GM19025 (cell line): Measurements from ENCODE around the gene ARL6IP5.

ENCODE experiments used
- ATAC-seq: cut with Tn5 transposase; IDR thresholded peaks from one replicate; pipeline ENCODE4 v1.9.1; 2021; ENCODE audit warnings: mild to moderate bottlenecking, low read depth, moderate library complexity; ENCODE audit not compliant: unreplicated experiment

The ARL6IP5 gene

DNA sequence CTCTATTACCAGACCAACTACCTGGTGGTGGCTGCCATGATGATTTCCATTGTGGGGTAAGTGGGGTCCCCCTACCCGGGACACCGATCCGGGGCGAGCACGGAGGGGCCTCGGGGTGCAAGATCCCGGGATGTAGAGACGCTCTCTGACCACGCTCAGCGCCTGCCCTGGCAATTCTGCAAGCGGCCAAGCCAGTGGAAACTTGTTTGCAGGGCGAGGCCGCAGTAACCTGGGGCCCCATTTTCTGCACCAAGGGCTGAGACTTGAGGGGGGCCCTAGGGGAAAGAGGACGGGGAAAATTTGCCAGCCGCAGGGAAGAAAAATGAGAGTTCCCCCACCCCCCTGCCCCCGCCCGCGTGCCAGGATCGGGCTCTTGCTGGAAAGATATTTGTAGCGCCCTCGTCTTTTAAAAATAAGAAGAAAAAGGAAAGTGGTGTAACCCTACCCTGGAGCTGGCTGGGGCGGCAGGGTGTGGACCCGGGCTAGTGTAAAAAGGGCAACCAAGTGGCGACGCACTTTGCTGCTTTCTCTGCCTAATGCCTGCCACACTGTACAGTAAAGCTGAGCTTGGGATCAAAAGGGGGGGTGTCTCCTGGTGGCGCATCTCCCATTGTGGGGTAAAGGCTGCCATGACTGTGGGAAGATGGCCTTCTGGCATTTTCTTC, 563 bp downstream of the ARL6IP5 start:
- no peak for ATAC-seq

DNA sequence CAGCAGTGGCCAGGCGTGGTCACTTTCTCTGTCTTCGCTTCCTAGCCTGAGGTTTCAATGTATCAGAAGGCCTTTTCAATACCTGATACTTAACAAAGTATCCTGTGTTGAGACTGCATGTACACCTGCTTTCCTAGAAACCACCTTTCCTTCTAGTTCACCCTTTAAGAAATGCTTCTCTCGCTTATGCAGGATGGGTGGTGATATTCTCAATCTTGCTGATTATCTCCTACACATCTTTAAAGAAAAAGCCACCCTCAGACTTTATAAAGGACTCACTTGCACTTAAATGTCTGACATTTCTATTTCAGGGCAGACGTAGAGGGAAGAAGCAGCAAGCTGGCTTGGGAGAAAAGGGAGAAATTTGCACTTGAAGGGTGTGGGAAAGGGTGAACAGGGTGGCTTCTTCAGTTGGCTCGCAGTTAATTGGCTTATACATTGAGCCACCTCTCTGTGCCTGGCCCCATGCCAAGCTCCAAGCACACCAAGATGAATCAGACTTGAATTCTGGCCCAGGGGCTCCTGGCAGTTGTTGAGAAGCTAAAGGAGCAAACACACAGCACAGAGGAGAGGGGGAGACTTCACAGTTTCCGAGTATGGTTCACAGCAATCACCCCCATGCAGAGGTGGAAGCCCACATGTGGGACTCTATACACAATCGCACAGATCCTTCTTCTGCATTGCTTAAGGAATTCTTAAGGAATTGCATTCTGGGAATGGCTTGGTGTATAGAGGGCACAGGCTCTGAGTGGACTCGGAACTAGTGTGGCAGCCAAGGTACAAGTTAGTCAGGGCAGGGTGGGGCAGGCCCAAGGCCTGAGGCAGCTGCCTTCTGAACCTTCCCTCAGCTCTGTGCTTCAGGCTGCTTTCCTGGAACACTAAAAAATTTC, 1.3 kb downstream of the ARL6IP5 start:
- ATAC-seq: no peak

DNA sequence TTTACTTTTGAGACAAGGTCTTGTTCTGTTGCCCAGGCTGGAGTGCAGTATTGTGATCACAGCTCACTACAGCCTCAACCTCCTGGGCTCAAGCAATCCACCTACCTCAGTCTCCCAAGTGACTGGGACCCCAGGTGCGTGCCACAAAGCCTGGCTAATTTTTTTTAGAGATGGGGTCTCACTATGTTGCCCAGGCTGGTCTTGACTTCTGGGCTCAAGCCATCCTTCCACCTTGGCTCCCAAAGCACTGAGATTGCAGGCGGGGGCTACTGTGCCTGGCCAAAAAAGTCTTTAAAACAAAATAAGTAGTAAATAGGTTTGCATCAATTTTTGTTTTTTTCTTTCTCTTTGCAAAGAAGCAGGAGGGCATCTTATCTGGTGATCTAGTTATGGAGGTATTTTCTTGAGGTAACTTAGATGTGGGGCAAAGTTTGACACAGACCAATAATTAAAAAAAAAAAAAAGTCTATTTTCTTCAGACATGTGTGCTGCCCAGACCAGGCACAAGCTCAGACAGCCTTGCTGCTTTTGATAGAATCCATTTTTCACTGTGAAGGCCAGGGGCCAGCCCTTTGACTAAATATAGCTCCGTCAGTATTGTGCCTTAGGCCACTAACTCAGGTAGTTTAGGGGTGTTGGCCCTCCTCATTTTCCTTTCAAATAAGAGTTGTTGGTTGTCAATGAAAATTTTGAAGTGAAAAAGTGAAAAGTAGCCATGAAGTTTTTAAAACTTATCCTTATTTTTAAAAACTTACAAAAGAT, 2.5 kb downstream of the ARL6IP5 start:
- ATAC-seq: no peak

DNA sequence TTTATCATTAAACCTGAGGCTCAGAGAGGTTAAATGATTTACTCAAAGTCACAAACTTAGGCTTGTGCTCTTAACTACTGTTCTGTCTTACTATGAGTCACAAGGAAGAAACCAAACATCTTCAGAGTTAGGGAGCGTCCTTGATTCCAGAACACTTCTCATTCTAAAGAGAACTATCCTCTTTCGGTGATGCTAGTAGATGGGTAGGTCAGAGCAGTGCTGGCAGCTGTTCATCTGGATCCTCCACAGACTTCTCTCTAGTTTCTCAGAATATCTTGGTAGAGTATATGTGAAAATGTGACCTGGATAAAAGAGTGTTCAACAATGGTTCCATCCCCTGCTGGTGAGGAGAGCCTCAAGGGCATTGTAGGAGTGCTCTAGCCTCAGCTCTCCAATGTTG, 3.3 kb downstream of the ARL6IP5 start:
- peak; percentile 21 for ATAC-seq

DNA sequence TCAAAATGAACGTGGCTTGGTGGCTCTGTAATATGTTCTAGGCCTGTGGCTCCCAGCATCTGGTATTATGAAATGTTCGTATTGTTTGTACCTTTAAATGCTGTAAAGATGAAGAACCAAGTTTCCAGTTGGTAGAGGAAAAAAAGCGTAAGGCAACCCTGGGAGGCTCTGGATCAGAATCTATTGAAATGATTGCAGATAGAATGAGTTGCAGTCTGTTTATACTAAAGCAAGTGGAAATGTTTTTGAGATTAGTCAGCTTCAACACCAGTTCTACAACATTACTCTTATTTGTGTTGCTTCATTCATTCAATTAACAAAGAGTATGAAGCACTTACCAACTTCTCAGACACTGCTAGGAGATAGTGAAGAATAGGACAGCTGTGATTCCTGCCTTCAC, 5.3 kb downstream of the ARL6IP5 start:
- no peak for ATAC-seq

DNA sequence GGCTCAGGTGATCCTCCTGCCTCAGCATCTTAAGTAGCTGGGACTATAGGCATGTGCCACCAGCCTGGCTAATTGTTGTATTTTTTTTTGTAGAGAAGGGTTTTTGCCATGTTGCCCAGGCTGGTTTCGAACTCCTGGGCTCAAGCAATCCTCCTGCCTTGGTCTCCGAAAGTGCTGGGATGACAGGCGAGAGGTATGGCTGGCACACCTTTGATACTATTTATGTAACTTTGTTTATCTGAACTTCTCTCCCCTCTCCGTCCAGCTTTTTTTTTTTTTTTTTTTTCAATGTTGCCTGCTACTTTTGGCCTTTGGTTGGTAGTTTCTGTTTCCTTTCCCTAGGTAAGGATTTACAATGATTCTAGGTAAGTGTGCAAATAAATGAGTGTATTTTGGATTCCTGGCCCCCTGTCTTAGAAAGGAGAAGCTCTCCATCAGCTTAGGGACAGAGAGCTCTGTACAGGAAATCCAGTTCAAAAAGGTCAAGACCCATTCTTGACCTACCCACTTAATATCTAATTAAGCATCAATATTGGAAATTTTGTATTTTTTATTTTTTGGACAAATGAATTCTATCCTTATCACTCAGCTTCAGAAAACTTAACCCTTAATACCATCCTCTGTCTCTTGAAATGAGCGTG, 6.8 kb downstream of the ARL6IP5 start:
- peak; percentile 3 for ATAC-seq

DNA sequence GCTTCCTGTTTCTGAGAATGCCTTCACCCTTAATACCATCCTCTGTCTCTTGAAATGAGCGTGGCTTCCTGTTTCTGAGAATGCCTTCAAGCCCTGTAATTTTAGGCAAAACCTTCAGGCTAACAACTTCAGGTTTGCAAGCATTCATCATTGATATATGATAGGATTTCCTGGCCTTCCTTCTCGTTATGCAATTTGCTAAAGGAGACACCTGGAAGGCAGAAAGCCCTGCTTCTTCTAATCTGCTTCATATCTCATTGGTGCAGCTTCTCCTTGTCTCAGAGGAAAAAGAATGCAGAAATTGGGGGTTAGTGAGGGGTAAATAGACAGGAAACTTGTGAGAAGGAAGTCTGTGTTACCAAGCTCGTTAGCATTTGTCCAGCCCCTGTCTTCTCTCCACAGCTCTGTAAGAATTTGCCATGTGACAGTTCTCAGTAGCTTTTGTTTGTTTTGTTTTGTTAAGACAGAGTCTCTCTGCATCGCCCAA, 7.3 kb downstream of the ARL6IP5 start:
- peak; percentile 57 for ATAC-seq

DNA sequence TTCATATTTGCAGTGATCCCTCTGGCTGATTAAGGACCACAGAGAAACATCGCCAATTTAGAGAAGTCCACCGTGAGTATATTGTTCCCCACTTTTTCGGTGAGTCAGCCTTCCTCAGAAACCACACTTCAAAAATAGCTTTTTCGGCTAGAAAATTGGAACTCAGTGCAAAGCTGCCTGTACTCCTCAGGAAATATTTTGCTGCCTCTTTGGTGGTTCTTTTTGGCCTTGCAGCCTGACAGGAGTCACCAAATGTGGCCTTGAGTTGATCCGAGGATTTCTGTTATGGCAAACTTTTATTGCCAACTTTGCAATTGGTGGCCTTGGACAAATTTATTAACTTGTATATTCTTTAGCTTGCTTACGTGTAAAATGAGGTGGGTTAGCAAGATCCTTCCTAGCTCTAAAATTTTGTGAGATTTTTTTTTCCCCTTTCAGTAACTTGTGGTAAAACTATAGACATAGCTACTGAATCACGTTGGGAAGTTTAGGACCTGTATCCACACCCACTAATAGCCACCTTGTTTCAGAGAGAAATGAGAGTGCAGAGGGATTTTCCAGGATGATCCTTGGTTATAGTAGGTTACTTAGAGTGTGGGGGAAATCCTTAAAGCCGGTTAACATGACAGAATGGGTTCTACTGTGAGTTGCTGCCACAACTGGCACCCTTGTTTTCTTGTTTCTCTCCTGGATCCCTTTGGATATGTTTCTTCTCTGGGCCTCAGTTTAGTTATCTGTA, 9.9 kb downstream of the ARL6IP5 start:
- no peak for ATAC-seq

DNA sequence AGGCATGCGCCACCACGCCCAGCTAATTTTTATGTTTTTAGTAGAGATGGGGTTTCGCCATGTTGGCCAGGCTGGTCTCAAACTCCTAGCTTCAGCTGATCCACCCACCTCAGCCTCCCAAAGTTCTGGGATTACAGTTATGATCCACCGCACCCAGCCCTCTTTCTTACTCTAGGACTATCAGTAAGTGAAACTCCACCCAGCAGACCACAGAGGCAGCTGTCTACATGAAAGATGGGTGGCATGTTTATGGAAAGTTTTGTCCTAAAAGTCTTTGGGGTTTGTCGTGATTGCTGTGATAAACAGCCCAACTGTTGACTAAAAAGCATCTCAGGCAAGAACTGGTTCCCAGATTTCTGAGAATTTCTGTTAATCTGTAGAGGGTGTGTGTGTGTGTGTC, 10.9 kb downstream of the ARL6IP5 start:
- no peak for ATAC-seq

DNA sequence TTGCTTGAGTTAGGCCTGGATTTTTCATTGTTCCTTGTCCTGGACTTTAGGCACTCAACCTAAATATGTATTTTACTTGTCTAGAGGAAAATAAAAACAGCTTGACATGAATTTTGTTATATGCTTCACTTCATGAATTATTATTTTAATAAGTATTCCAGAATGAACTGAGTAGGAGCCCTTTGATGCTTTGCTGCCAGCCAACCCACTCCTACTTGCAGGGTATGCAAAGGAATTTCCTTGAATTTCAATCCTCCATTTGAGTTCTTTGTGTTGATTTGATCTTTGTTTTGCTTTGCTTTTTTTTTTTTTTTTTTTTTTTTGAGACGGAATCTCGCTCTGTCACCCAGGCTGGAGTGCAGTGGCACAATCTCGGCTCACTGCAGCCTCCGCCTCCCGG, 11.6 kb downstream of the ARL6IP5 start:
- ATAC-seq: no peak

DNA sequence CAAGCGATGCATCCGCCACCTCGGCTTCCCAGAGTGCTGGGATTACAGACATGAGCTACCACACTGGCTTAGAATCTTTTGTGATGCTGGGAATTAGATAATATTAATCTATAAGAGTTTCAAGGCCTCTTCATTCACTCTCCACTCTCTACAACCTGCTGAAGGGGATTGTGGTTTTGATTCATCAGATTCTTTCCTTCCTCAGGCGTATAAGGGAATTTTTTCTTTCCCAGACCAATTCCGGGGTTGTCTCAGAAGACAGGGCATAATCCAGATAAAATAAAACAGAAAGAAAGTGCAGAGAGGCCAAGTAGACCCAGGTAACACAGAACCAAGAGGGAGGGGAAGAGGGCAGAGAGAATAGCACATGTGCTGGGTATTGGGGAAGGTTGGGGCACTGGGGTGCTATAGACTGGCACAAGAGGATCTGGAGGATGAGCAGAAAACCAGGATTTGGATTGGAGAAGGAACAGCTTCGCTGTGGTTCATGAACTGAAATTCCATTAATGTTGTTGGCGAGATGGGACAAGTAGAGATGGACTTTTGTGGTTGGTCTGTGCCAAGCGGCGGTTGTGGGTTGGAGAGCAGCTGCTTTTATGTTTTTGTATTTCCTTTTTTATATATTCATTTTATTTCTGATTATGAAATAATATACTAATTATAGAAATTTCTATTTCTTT, 12.8 kb downstream of the ARL6IP5 start:
- ATAC-seq: no peak

DNA sequence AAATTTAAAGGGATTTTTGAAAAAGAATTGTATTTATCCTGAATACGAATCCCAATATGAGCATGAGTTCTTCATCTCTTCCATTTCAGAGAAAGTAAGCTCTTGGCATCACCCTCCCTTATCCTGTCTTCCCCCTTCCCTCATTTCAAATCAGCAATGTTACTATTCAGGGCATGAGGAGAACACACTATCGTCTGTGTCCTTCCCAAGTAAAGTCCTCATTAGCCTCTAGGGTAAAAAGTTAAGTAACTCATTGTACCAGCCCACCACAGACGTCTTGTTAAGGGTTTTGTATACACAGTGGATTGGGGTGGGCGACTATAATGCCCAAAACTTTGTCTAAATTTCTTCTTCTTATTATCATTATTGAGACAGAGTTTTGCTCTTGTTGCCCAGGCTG, 14.8 kb downstream of the ARL6IP5 start:
- ATAC-seq: no peak

DNA sequence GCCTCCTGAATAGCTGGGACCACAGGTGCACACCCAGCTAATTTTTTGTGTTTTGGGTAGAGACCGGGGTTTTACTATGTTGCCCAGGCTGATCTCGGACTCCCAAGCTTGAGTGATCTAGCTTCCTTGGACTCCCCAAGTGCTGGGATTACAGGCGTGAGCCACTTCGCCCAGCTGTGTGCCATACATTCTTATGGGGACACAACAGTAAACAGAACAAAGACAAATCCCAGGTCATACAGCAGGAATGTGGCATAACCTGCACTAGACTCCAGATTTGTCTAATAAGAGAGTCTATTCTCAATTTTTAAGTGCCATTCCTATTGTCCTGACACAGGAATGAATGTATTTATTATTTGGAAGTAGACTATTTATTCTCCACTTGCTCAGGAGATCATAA, 17.6 kb downstream of the ARL6IP5 start:
- no peak for ATAC-seq

DNA sequence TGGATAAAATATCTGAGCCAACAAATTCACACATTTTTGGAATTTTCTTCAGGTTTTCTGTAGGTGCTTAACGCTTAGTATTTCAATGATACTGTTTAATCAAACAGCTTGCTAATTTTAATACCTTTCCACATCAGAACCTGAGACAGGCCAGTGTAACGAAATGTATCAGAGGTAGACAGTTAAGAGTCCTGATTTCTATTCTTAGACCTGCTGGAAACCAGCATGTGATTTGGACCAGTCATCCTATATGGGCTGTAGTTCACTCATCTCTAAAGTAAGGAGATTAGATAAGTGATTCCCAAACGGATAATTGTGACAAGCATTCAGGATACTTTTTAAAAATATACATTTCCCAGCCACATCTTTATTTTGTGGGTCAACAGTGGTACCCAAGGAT, 18.4 kb downstream of the ARL6IP5 start:
- no peak for ATAC-seq

DNA sequence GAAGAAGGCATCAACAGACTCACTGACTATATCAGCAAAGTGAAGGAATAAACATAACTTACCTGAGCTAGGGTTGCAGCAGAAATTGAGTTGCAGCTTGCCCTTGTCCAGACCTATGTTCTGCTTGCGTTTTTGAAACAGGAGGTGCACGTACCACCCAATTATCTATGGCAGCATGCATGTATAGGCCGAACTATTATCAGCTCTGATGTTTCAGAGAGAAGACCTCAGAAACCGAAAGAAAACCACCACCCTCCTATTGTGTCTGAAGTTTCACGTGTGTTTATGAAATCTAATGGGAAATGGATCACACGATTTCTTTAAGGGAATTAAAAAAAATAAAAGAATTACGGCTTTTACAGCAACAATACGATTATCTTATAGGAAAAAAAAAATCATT, 19.8 kb downstream of the ARL6IP5 start:
- ATAC-seq: no peak

DNA sequence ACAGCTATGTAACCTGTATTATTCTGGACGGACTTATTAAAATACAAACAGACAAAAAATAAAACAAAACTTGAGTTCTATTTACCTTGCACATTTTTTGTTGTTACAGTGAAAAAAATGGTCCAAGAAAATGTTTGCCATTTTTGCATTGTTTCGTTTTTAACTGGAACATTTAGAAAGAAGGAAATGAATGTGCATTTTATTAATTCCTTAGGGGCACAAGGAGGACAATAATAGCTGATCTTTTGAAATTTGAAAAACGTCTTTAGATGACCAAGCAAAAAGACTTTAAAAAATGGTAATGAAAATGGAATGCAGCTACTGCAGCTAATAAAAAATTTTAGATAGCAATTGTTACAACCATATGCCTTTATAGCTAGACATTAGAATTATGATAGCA, 20.6 kb downstream of the ARL6IP5 start:
- no peak for ATAC-seq

DNA sequence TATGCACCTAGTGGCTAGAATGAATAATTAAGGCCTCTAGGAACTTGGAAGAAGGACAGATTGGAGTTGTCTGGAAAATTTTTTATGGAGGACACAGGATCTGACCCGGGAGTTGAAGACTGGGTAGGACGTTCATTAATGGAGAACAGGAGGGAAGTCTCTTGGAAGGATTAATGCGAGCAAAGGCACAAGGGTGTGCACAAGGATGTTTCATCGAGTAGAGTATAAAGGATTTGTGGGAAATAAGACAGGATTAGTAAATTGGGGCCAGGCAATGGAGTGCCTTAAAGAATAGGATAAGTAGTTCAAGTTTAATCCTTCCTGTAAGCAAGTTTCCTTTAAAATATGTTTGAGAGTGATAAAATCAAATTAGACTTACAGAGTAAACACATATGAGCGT, 23.1 kb downstream of the ARL6IP5 start:
- no peak for ATAC-seq

DNA sequence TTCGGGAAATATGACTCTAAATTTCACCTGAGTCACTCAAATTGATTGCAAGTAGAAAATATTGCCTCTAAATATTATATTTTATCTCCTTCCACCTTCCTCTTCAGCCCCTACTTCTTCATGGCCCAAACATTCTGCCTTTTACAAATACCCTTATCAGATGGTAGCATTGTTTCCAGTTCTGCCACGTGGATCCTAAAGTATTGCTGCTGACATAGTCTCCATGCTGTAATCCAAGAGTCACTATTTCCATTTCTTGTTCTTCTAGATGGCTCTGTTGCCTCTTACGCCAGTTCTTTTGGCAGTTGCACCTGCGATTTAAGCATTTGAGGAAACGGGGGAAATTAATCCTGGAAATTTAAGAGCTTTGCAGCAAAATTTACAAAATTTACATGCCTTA, 24.1 kb downstream of the ARL6IP5 start:
- no peak for ATAC-seq

DNA sequence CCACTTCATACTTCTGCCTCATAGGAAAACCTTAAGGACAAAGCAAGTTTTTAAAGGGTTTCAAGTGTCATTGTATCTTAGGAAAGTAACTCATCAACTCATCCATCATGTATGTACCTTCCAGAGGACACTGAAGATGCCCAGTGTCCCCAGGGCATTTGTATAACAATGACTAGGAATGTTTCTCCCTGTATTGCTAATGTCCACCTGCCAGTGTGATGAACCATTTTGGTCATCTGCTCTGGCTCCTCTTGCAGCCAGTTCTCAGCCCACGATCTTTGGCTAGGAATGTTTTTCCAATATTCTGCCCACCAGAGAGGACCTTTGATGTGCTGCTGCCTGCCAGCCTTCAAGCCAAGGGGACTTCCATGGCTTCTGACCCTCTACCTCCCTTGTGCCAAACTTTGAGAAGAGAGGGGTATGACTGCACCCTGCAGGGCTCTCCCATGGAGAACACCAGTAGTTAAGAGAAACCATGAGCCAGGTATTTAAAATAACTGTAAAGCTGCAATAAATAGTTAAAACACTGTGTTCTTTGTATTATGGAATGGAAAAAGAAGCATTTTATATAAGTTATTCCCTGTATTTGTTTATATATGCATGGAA, 26.3 kb downstream of the ARL6IP5 start:
- ATAC-seq: no peak
